ENCODE results near the gene GRIK4. TPM values are rescaled to one million over a fixed set of nuclear protein-coding genes. Genes with fewer than 3 reads are reported as not detected.
A peak's percentile ranks its signal among the peaks of the same experiment; 100 is the strongest.

Gene GRIK4
- total RNA-seq, 2 experiments from 2014 or later, result not detected

DNA sequence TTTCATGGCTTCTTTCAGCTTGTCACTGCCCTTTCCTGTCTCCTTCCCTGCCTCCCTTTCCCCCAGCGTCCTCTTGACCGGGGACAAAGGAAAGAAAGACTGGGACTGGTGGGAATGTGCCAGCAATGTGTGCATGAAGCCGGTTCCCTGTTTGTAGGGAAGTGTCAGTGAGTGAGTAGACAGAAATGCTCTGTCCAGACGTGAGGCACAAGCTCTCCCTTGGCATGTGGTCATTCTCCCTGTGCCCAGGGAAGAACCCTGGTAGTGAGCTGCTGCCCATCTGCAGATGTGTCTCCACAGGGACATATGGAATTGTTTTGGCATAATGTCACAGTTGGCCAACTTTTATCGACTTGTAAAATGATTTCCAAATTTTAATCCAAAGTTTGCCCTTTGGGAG lies 426.0 kb downstream of the GRIK4 start:
- H3K9me3 Mint-ChIP-seq (ENCODE audit: low read depth), result no peaks in the 10 kb centered on the region
- POLR2A ChIA-PET, result no interaction called here
- DNase-seq (no peak), ATAC-seq (no peak)
- no peaks in the 10 kb centered on the region for H3K4me1 Mint-ChIP-seq
- H3K27ac Mint-ChIP-seq, result no peak overlapping the region
- no peaks in the 10 kb centered on the region for H3K36me3 Mint-ChIP-seq (ENCODE audit: low read depth)
- intact Hi-C loops (cut with DNase I, micrococcal nuclease), result no loop called here
- H3K4me3 Mint-ChIP-seq, result no peak overlapping the region
- CTCF ChIA-PET, result interaction anchor here (1.1 kb wide), 1 partner anchor 257 kb away, joined by 3 read pairs; no protein-coding TSS in a partner anchor
- peaks cover 20% of the 10 kb centered on the region for H3K27me3 Mint-ChIP-seq

DNA sequence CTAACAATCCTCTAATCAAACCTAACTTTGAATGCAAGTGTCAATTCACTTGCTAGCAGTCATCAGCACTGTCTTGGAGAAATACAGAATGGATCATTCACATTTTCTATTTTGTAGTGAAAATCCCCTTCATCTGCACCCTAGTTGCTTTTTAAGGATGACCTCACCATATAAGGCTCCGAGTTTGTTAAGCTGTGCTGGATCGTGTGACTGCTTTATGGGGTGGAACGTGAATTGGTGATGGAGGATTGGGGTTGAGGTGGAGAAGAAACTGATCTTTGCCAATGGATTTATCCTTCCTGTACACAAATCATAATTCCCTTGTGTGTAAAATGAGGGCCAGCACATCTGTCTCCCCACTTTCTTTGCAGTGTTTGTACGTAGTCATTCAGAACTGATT lies 426.7 kb downstream of the GRIK4 start:
- H3K9me3 Mint-ChIP-seq (ENCODE audit: low read depth), result no peaks in the 10 kb centered on the region
- H3K36me3 Mint-ChIP-seq (ENCODE audit: low read depth), result no peaks in the 10 kb centered on the region
- DNase-seq (no peak), ATAC-seq (no peak)
- H3K4me3 Mint-ChIP-seq, result no peak overlapping the region
- peaks cover 20% of the 10 kb centered on the region for H3K27me3 Mint-ChIP-seq
- no peak overlapping the region for H3K27ac Mint-ChIP-seq
- no peaks in the 10 kb centered on the region for H3K4me1 Mint-ChIP-seq
- ChIA-PET CTCF (interaction anchor here (1.1 kb wide), 1 partner anchor 257 kb away, joined by 3 read pairs; no protein-coding TSS in a partner anchor), POLR2A (no interaction called here)
- intact Hi-C loops (cut with DNase I, micrococcal nuclease), result no loop called here

DNA sequence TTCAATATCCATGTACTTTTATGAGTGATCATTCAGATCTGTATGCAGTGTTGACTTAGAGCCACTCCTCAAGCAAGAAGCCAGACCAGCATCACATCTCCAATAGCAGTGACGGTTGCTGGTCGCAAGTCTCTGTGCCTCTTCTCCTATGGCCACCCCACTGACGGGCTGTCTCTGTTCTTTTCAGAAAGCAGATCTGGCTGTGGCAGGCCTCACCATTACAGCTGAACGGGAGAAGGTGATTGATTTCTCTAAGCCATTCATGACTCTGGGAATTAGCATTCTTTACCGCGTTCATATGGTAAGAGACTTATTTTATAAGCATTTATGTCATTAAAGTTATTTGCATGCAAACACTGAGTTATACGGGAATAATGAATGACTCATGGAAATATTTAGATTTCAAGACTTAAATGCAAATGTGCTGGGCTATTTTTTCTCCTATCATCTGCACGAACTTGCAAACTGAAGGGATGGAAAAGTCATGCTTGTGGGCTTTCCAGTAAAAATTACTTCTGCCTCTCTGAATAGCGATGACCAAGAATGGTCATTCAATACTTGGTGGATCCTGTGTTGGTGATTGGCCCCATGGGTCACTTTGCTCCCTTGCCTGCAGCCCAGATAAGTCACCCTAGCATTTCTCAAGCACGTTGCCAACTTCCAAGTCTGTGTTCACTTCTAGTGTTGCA lies 428.8 kb downstream of the GRIK4 start:
- Mint-ChIP-seq H3K4me1 (no peaks in the 10 kb centered on the region), H3K4me3 (no peak overlapping the region), H3K9me3 (ENCODE audit: low read depth) (peaks cover 9% of the 10 kb centered on the region), H3K36me3 (ENCODE audit: low read depth) (peaks cover 1% of the 10 kb centered on the region), H3K27me3 (peaks cover 20% of the 10 kb centered on the region), H3K27ac (no peak overlapping the region)
- CTCF ChIA-PET, result interaction anchor here (0.6 to 1.2 kb wide), 3 partner anchors 12 to 16 kb away, joined by 3 to 4 read pairs (median 3); no protein-coding TSS in a partner anchor
- ATAC-seq, result no peak
- DNase-seq, result no peak
- POLR2A ChIA-PET, result no interaction called here
- intact Hi-C loops (cut with DNase I, micrococcal nuclease), result no loop called here

DNA sequence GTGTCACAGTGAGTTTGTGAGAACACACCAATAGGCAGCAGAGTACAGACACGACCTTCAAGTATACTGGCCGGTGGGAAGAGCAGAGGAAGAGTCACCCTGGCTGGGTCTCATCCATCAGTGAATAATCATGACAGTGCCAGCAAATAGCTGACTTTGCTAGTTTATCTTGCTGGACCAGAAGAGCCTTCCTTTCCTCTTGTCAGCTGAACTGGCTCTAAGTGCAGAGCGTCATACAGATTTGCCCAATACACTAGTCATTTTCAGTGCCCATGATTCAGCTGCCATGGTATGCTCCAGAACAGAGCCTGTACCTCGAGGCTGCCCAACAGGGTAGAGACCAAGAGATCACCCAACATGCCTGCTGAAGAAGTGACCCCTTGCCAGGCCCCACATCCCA lies 429.5 kb downstream of the GRIK4 start:
- Mint-ChIP-seq H3K36me3 (ENCODE audit: low read depth) (peaks cover 1% of the 10 kb centered on the region), H3K4me3 (no peak overlapping the region), H3K9me3 (ENCODE audit: low read depth) (peaks cover 10% of the 10 kb centered on the region), H3K4me1 (no peaks in the 10 kb centered on the region), H3K27me3 (peaks cover 19% of the 10 kb centered on the region), H3K27ac (no peak overlapping the region)
- no peak for DNase-seq
- POLR2A ChIA-PET, result no interaction called here
- CTCF ChIA-PET, result interaction anchor here (0.6 kb wide), 1 partner anchor 251 kb away, joined by 3 read pairs; no protein-coding TSS in a partner anchor
- intact Hi-C loops (cut with DNase I, micrococcal nuclease), result no loop called here
- ATAC-seq, result no peak

DNA sequence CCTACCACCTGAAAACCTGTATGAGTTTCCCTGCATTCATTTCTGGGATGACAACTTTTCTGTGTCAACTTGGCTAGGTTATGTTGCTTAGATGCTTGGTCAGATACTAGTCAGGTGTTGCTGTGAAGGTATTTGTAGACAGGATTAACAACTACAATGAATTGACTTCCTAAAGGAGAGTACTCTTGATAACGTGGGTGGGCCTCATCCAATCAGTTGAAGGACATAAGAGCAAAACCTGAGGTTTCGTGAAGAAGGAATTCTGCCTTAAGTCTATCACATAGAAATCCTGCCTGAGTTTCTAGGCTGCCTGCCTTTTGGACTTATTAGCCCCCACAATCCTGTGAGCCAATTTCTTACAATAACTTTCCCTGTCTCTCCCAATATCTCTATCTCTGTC lies 431.2 kb downstream of the GRIK4 start:
- Mint-ChIP-seq H3K4me1 (no peaks in the 10 kb centered on the region), H3K36me3 (ENCODE audit: low read depth) (peaks cover 1% of the 10 kb centered on the region), H3K27me3 (peaks cover 18% of the 10 kb centered on the region), H3K4me3 (no peak overlapping the region), H3K9me3 (ENCODE audit: low read depth) (peaks cover 10% of the 10 kb centered on the region), H3K27ac (no peak overlapping the region)
- ATAC-seq (no peak), DNase-seq (no peak)
- CTCF ChIA-PET, result no interaction called here
- intact Hi-C loops (cut with DNase I, micrococcal nuclease), result no loop called here
- POLR2A ChIA-PET, result no interaction called here

DNA sequence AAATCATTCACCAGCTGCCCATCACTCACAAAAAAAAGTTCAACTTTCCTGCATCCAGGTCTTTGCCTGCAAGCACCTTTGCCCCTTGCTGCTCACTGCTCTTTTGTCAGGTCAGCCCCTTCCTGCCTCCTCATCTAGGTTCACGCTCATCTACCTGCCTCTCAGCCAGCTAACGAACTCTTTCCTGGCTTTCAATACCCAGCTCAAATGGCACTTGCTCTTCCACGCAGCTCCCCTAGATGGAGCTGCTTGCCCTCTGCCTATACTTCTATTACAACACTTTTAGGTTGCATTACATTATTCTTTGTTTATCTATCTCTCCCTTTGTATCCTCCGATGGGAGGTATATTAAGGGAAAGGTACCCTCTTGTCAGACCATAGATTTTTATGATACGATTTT lies 433.5 kb downstream of the GRIK4 start:
- ATAC-seq (no peak), DNase-seq (peak; percentile 14)
- ChIA-PET CTCF (interaction anchor here (0.7 to 1.0 kb wide), 6 partner anchors 10 to 1301 kb away, joined by 3 to 5 read pairs (median 3); no protein-coding TSS in a partner anchor), POLR2A (no interaction called here)
- intact Hi-C loops (cut with DNase I, micrococcal nuclease), result loop anchor here in 1 of 2 experiments (1.0 kb wide), 2 partner anchors 167 to 249 kb away; no protein-coding TSS in a partner anchor
- Mint-ChIP-seq H3K36me3 (ENCODE audit: low read depth) (peaks cover 1% of the 10 kb centered on the region), H3K27me3 (peaks cover 18% of the 10 kb centered on the region), H3K27ac (no peak overlapping the region), H3K9me3 (ENCODE audit: low read depth) (peaks cover 10% of the 10 kb centered on the region), H3K4me3 (no peak overlapping the region), H3K4me1 (no peaks in the 10 kb centered on the region)

DNA sequence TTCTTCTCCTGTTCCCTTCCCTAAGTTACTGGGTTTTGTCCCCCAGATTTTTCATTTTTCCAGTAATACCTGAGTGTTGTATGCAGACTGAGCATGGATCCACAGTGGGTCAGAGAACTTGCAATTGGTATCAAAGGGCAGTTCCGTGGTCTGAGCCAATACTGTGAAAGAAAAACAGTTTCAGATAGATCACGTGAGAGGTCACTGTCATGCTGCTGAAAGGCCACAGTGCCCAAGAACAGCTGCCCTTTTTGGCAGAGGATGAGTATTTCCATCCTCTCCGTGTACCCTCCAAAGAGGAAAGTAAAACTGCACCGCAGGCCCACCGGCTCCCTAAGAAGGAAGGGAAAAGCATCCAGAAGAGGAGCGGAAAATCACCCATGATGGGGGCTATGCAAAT lies 439.3 kb downstream of the GRIK4 start:
- intact Hi-C loops (cut with DNase I, micrococcal nuclease), result no loop called here
- H3K4me3 Mint-ChIP-seq, result no peak overlapping the region
- peaks cover 6% of the 10 kb centered on the region for H3K4me1 Mint-ChIP-seq
- H3K27me3 Mint-ChIP-seq, result peaks cover 14% of the 10 kb centered on the region
- H3K36me3 Mint-ChIP-seq (ENCODE audit: low read depth), result no peaks in the 10 kb centered on the region
- H3K9me3 Mint-ChIP-seq (ENCODE audit: low read depth), result no peaks in the 10 kb centered on the region
- no peak for DNase-seq
- ChIA-PET POLR2A (no interaction called here), CTCF (interaction anchor here (0.7 to 1.5 kb wide), 5 partner anchors 21 to 271 kb away, joined by 3 to 5 read pairs (median 3); no protein-coding TSS in a partner anchor)
- H3K27ac Mint-ChIP-seq, result no peak overlapping the region
- no peak for ATAC-seq

DNA sequence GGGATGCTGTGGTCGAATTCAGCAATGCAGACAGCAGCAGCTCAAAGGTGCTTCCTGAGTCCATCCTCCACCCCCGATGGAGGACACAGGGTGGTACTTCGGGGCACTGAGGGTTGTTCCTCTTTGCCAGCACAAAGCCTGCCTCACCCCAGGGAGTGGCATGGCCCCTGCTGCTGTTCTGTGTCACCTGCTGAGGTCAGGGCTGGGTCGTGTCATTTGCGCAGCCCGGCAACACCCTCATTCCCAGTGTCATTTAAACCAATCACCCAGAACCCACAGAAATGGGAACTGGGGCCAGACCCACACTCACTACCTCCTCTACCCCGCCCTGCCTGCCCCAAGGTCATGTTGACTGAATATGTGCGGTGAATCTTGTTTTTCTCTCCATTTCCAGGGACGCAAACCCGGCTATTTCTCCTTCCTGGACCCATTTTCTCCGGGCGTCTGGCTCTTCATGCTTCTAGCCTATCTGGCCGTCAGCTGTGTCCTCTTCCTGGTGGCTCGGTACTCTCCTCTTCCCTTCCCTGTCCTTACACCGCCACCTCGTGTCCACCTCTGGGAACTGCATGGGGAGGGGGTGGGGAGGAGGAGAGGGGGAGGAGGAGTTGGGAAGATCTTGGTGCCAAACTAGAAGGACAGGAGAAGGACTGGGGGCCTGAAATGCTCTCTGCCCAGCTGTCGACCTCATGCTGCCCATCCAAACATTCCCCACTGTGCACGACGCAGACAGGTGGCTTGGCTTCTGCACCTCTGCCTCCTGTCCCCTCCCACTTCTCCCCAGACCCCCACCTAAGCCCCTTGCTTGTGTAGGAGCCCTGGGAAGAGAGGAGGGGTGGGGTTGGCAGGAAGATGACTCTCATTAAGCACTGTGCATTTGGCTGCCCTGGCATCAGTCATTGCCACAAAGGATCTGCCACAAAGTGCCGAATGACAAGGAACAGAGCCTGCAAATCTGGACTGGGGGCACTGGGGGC lies 441.2 kb downstream of the GRIK4 start:
- peak overlapping the region; percentile 29 for H3K27ac Mint-ChIP-seq
- H3K4me3 Mint-ChIP-seq, result peak overlapping the region; percentile 11
- ATAC-seq (peak; percentile 84), DNase-seq (peak; percentile 83)
- no peaks in the 10 kb centered on the region for H3K36me3 Mint-ChIP-seq (ENCODE audit: low read depth)
- CTCF ChIA-PET, result interaction anchor here (0.6 to 1.5 kb wide), 4 partner anchors 13 to 451 kb away, joined by 3 to 5 read pairs (median 3); no protein-coding TSS in a partner anchor
- POLR2A ChIA-PET, result no interaction called here
- H3K27me3 Mint-ChIP-seq, result peaks cover 12% of the 10 kb centered on the region
- peaks cover 16% of the 10 kb centered on the region for H3K4me1 Mint-ChIP-seq
- intact Hi-C loops (cut with DNase I, micrococcal nuclease), result loop anchor here (1.0 to 2.0 kb wide), 4 partner anchors 267 to 618 kb away; partner anchors contain the start of gene GRIK4 (in 2 of the 2)
- H3K9me3 Mint-ChIP-seq (ENCODE audit: low read depth), result no peaks in the 10 kb centered on the region

DNA sequence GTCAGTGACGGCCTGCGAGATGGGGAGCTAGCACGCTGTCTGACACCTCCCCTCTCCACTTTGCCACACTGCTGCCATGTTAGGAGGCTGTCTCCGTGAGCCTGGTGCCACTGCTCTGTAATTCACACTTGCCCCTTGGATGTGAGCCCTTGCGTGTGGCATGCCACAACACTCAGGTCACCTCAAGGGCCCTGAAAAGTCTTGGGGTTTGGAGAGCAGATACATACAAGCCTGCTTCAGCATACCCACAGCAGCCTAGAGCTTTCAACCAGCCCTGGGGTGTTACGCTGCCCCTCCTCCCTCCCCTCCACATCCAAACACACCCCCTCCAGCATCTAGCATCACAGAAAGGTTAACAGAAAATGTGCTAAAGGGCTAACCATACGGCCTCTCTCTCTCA lies 442.8 kb downstream of the GRIK4 start:
- intact Hi-C loops (cut with DNase I, micrococcal nuclease), result no loop called here
- peaks cover 19% of the 10 kb centered on the region for H3K4me1 Mint-ChIP-seq
- DNase-seq (no peak), ATAC-seq (no peak)
- H3K36me3 Mint-ChIP-seq (ENCODE audit: low read depth), result no peaks in the 10 kb centered on the region
- H3K27me3 Mint-ChIP-seq, result peaks cover 5% of the 10 kb centered on the region
- H3K4me3 Mint-ChIP-seq, result no peak overlapping the region
- H3K27ac Mint-ChIP-seq, result no peak overlapping the region
- no peaks in the 10 kb centered on the region for H3K9me3 Mint-ChIP-seq (ENCODE audit: low read depth)
- ChIA-PET POLR2A (no interaction called here), CTCF (interaction anchor here (0.5 to 1.6 kb wide), 3 partner anchors 24 to 320 kb away, joined by 3 to 5 read pairs (median 3); no protein-coding TSS in a partner anchor)

DNA sequence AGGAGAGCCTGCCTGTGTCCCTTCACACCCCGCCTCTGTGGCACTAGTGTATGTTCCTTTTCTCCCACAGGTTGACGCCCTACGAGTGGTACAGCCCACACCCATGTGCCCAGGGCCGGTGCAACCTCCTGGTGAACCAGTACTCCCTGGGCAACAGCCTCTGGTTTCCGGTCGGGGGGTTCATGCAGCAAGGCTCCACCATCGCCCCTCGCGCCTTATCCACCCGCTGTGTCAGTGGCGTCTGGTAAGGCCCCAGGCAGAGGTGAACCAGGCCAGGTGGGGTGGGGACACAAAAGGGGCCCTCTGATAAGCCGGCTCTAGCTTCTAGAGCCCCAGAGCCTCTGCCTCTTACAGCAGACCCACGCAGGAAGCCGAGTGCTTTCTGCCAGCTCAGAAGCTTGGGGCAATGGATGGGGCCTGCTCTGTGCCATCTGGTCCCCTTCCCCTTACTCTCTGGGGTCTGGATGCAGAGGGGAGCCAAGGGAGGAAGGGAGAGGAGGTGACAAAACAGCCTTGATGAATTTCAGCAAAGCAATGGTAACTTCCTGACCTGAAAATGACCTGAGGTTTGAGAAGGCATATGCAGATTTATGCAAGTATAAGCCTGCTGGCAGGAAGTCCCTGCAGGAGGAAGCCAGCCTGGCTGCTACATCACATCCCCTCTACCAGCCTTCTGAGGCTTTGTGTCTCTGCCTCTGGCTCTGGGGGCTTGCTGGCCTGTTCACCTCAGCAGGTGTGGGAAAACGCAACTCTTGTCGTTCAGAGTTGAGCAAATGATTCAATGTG lies 445.4 kb downstream of the GRIK4 start:
- Mint-ChIP-seq H3K27me3 (peaks cover 2% of the 10 kb centered on the region), H3K9me3 (ENCODE audit: low read depth) (no peaks in the 10 kb centered on the region), H3K27ac (peak overlapping the region; percentile 72), H3K4me1 (peaks cover 19% of the 10 kb centered on the region), H3K4me3 (no peak overlapping the region), H3K36me3 (ENCODE audit: low read depth) (no peaks in the 10 kb centered on the region)
- intact Hi-C loops (cut with DNase I, micrococcal nuclease), result no loop called here
- POLR2A ChIA-PET, result no interaction called here
- ATAC-seq, result peak; percentile 70
- peak; percentile 30 for DNase-seq
- CTCF ChIA-PET, result interaction anchor here (1.1 kb wide), 1 partner anchor 9 kb away, joined by 4 read pairs; no protein-coding TSS in a partner anchor

DNA sequence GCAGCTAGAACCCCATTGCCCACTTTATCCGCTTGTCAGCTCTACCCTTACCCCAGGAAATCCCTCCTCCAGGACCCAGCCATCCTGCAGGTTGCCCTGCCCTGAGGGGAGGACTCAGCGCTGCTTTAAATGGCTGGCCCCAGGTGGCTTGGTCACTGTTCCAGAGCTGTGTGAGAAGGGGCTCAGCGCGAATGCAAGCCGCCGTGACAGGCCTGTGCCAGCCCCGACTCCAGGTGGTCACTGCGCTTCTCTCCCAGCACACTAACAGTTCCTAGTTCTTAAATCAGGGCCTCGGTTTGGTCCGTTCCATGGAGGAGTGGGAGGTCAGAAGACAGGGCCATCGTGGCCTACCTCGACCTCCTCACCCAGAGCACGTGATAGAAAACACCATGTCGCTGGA lies 446.6 kb downstream of the GRIK4 start:
- Mint-ChIP-seq H3K4me1 (peaks cover 14% of the 10 kb centered on the region), H3K9me3 (ENCODE audit: low read depth) (no peaks in the 10 kb centered on the region), H3K36me3 (ENCODE audit: low read depth) (no peaks in the 10 kb centered on the region), H3K4me3 (no peak overlapping the region), H3K27me3 (peaks cover 4% of the 10 kb centered on the region), H3K27ac (no peak overlapping the region)
- DNase-seq (no peak), ATAC-seq (no peak)
- CTCF ChIA-PET, result no interaction called here
- intact Hi-C loops (cut with DNase I, micrococcal nuclease), result no loop called here
- POLR2A ChIA-PET, result no interaction called here

Measured in activated CD4-positive, alpha-beta T cell treated with anti-CD3 and anti-CD28 coated beads for 36 hours (primary cell).